IMR-90 (cell line): ENCODE data around the gene SMIM5. TPM values are rescaled to one million over a fixed set of nuclear protein-coding genes. Genes with fewer than 3 reads are reported as not detected.

ENCODE experiments used
- ATAC-seq: fragments of 200-7000 bp; cut with Tn5 transposase; 2 replicates; pipeline ENCODE4 v1.9.1; 2020; ENCODE audit warnings: low read depth, mild to moderate bottlenecking, moderate library complexity
- BruUV-seq: library from RNA; stranded (reverse); fragments of 400-500 nt; replicated peaks from 2 replicates; lab custom pipeline; 2021; lab: Mats Ljungman, UMichigan
- CTCF ChIA-PET: fragments of 300-600 bp; formaldehyde crosslinking; extraction: SDS; loops from one replicate; lab custom pipeline; 2021; ENCODE audit warnings: antibody characterized with exemption; lab: Yijun Ruan, JAX
- POLR2A ChIA-PET: fragments of 300-600 bp; sonication (Branson Sonifier 250); formaldehyde crosslinking; loops from one replicate; lab custom pipeline; 2022; ENCODE audit warnings: antibody characterized with exemption; ENCODE audit not compliant: unreplicated experiment; lab: Charles Lee
- DNase-seq: peaks from one replicate; pipeline ENCODE4 v3.0.0; 2013
- H2AFZ ChIP-seq: replicated peaks from 2 replicates; pipeline ENCODE3; 2013; ENCODE audit warnings: low read length, mild to moderate bottlenecking; ENCODE audit not compliant: poor library complexity
- H2AK5ac ChIP-seq: 2 replicates; pipeline ENCODE4 v1.6.1; 2013; ENCODE audit warnings: low read depth, low read length, inconsistent platforms
- H2AK9ac ChIP-seq: replicated peaks from 2 replicates; pipeline ENCODE3; 2013; ENCODE audit warnings: mild to moderate bottlenecking, low read depth, low read length, moderate library complexity; ENCODE audit not compliant: poor library complexity
- H2BK120ac ChIP-seq: 2 replicates; pipeline ENCODE4 v1.6.1; 2013; ENCODE audit warnings: low read depth, low read length, inconsistent platforms
- H2BK15ac ChIP-seq: 3 replicates; pipeline ENCODE4 v1.6.1; 2013; ENCODE audit warnings: low read depth, low read length, inconsistent platforms
- H2BK20ac ChIP-seq: 2 replicates; pipeline ENCODE4 v1.6.1; 2013; ENCODE audit warnings: low read depth, mild to moderate bottlenecking, inconsistent platforms, low read length, moderate library complexity
- H2BK5ac ChIP-seq: 2 replicates; pipeline ENCODE4 v1.6.1; 2013; ENCODE audit warnings: mild to moderate bottlenecking, low read depth, low read length, inconsistent platforms; ENCODE audit not compliant: poor library complexity, severe bottlenecking
- H3K14ac ChIP-seq: replicated peaks from 2 replicates; pipeline ENCODE4 v1.6.1; 2013; ENCODE audit warnings: low read depth, low read length, inconsistent platforms
- H3K18ac ChIP-seq: 2 replicates; pipeline ENCODE4 v1.6.1; 2013; ENCODE audit warnings: low read depth, low read length, control low read depth
- H3K23ac ChIP-seq: 2 replicates; pipeline ENCODE4 v1.6.1; 2013; ENCODE audit warnings: low read depth, low read length, inconsistent platforms
- H3K27ac ChIP-seq: 2 replicates; pipeline ENCODE4 v1.5.1; 2013; ENCODE audit warnings: mild to moderate bottlenecking, control low read depth, low read length; ENCODE audit not compliant: insufficient read depth
- H3K27me3 ChIP-seq: 2 replicates; pipeline ENCODE4 v1.6.1; 2013; ENCODE audit warnings: low read length; ENCODE audit not compliant: control insufficient read depth, insufficient read depth
- H3K36me3 ChIP-seq: 2 replicates; pipeline ENCODE4 v1.6.1; 2013; ENCODE audit warnings: low read length, mixed read lengths; ENCODE audit not compliant: control insufficient read depth, insufficient read depth
- H3K4ac ChIP-seq: 2 replicates; pipeline ENCODE4 v1.6.1; 2013; ENCODE audit warnings: low read depth, low read length, inconsistent platforms
- H3K4me1 ChIP-seq: 2 replicates; pipeline ENCODE4 v1.6.1; 2013; ENCODE audit warnings: low read length, mixed read lengths; ENCODE audit not compliant: control insufficient read depth, insufficient read depth
- H3K4me2 ChIP-seq: 2 replicates; pipeline ENCODE4 v1.6.1; 2013; ENCODE audit warnings: low read depth, mild to moderate bottlenecking, control low read depth, low read length, moderate library complexity
- H3K4me3 ChIP-seq: 2 replicates; pipeline ENCODE4 v1.5.1; 2013; ENCODE audit warnings: low read depth, mild to moderate bottlenecking, control low read depth, low read length, moderate library complexity; ENCODE audit not compliant: insufficient read depth
- H3K56ac ChIP-seq: 2 replicates; pipeline ENCODE4 v1.6.1; 2013; ENCODE audit warnings: low read length, inconsistent platforms; ENCODE audit not compliant: insufficient read depth; ENCODE audit errors: extremely low read depth
- H3K79me1 ChIP-seq, 2 experiments: 2 replicates each; pipeline ENCODE4 v1.6.1; 2013; ENCODE audit warnings: low read length in 2 of 2, inconsistent platforms in 1 of 2, low read depth in 1 of 2
- H3K9ac ChIP-seq: 2 replicates; pipeline ENCODE4 v1.6.1; 2013; ENCODE audit warnings: low read depth, low read length, control low read depth
- H3K9me1 ChIP-seq: 2 replicates; pipeline ENCODE4 v1.6.1; 2013; ENCODE audit warnings: low read length, inconsistent platforms; ENCODE audit not compliant: insufficient read depth
- H3K9me3 ChIP-seq: 2 replicates; pipeline ENCODE4 v1.6.1; 2013; ENCODE audit warnings: low read length; ENCODE audit not compliant: control insufficient read depth, insufficient read depth
- H4K20me1 ChIP-seq: 2 replicates; pipeline ENCODE4 v1.6.1; 2013; ENCODE audit warnings: low read length, inconsistent platforms; ENCODE audit not compliant: insufficient read depth
- H4K5ac ChIP-seq: 2 replicates; pipeline ENCODE4 v1.6.1; 2013; ENCODE audit warnings: mild to moderate bottlenecking, low read depth, low read length, control low read depth
- H4K8ac ChIP-seq, 2 experiments: 2 replicates each; pipeline ENCODE4 v1.6.1; 2013; ENCODE audit warnings: low read depth in 2 of 2, low read length in 2 of 2, control low read depth in 1 of 2, inconsistent platforms in 1 of 2
- H4K91ac ChIP-seq: 2 replicates; pipeline ENCODE4 v1.6.1; 2013; ENCODE audit warnings: low read depth, low read length, inconsistent platforms; ENCODE audit not compliant: insufficient read depth
- FOS ChIP-seq: fragments of 150-350 bp; IDR thresholded peaks from 2 replicates; pipeline ENCODE4 v1.6.1; 2016; ENCODE audit warnings: low read depth, low read length
- MAFK ChIP-seq: IDR thresholded peaks from 2 replicates; pipeline ENCODE4 v1.6.1; 2012; ENCODE audit warnings: low read depth, low read length, improper control_type of control experiment
- POLR2A ChIP-seq: IDR thresholded peaks from 2 replicates; pipeline ENCODE4 v1.6.1; 2012; ENCODE audit warnings: mild to moderate bottlenecking, low read depth, low read length
- RAD21 ChIP-seq: IDR thresholded peaks from 2 replicates; pipeline ENCODE4 v1.6.1; 2012; ENCODE audit warnings: low read length, improper control_type of control experiment
- SMC3 ChIP-seq: fragments of 150-350 bp; IDR thresholded peaks from 2 replicates; pipeline ENCODE4 v1.6.1; 2016; ENCODE audit warnings: low read depth, mild to moderate bottlenecking, antibody characterized with exemption, low read length, moderate library complexity
- WGBS, 2 experiments: methylation state at CpG; one replicate each; pipeline versions ENCODE4 v1.1.5 to v1.1.7; 2013; ENCODE audit warnings: missing lambda C conversion rate in 2 of 2; ENCODE audit not compliant: insufficient read length in 1 of 2; ENCODE audit errors: extremely low coverage in 2 of 2; 5-methylcytosine and 5-hydroxymethylcytosine counted together
- dilution Hi-C: fragments of 300-500 bp; cut with HindIII; formaldehyde crosslinking; loops from one replicate; pipeline ENCODE4 v1.14.3; 2018; ENCODE audit warnings: low sequenced_read_pairs; ENCODE audit not compliant: unreplicated experiment
- in situ Hi-C: fragments of 300-500 bp; cut with MboI; formaldehyde crosslinking; loops from 3 replicates; pipeline ENCODE4 v1.14.3; 2019; ENCODE audit warnings: low sequenced_read_pairs, inconsistent platforms, mixed read lengths
- intact Hi-C: fragments of 100-400 bp; cut with micrococcal nuclease; formaldehyde crosslinking; loops from 2 replicates; pipeline ENCODE4 v1.10.0; 2022
- polyA plus RNA-seq, 3 experiments: library from polyadenylated mRNA; depleted of rRNA; stranded (reverse); fragments of >200 nt; gene quantifications; 2 replicates each; pipeline ENCODE4 v1.2.3, GENCODE V29; 2012; ENCODE audit warnings: low replicate concordance in 1 of 3
- total RNA-seq: library from RNA; depleted of rRNA; stranded (reverse); fragments of >200 nt; gene quantifications from 2 replicates; pipeline ENCODE4 v1.2.3, GENCODE V29; 2012
- TF ChIP-seq, protein P1 (sequence below): conservative IDR thresholded peaks from 2 replicates; pipeline ENCODE4 v1.5.1; 2012; ENCODE audit warnings: mild to moderate bottlenecking, low read depth, low read length, improper control_type of control experiment

The SMIM5 gene
- total and polyA plus RNA-seq, 2 of the 4 experiments (the other 2 are of a cell fraction) = not detected

DNA sequence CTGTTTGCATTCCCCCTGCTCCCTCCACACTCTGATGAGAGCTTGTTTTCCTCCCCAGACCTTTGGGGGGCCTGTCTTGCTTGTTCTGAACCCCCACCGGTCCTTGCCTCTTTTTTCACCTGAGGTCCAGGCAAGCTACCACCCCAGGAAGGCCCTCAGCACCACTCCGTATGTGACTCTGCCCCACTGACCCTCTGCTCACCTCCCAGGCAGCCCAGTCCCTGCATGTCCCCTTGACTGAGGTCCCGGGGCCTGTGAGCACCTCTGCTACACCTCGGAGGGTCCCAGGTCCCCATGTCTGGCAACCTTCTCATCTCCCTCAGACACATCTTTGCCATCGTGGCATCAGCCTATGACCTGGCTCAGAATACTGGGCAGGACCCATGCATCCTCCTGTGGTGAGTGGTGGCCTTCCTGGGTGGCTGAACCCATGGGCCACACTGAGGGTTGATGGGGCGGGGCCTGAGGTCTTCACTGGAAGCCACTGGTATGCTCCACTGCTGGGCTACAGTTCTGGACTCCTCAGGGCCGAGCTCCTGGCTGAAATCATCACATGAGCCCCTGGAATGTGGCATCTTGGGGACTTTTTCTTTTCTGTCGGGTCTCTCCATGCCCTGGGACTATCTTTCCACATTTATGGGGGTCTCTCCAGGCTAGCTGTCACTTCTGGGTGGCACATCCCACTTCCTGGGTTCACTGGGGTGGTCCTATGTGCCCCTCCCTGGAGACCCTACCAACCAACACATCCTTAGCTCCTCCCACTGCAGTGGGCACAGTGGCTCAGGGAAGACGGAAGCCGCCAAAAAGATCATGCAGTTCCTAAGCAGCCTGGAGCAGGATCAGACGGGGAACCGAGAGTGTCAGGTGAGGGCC is 42.1 kb upstream of the SMIM5 start:
- Histone ChIP-seq H2BK5ac (no peak overlapping the region), H3K4me1 (no peaks in the 10 kb centered on the region), H4K8ac (no peak overlapping the region), H2AK9ac (peak overlapping the region; percentile 55), H2BK20ac (no peak overlapping the region), H3K36me3 (no peaks in the 10 kb centered on the region), H3K4ac (no peak overlapping the region), H2BK15ac (no peak overlapping the region), H4K91ac (no peak overlapping the region), H2AK5ac (no peak overlapping the region), H4K5ac (no peak overlapping the region), H3K9ac (no peak overlapping the region), H3K4me3 (no peak overlapping the region), H3K14ac (no peak overlapping the region), H3K4me2 (no peak overlapping the region), H3K18ac (no peak overlapping the region), H3K9me3 (no peaks in the 10 kb centered on the region), H3K9me1 (no peaks in the 10 kb centered on the region), H3K79me1 (no peaks in the 10 kb centered on the region), H3K56ac (no peak overlapping the region), H3K27ac (no peak overlapping the region), H2BK120ac (no peak overlapping the region), H3K27me3 (peaks cover 39% of the 10 kb centered on the region), H2AFZ (peak overlapping the region; percentile 32), H4K20me1 (no peaks in the 10 kb centered on the region; the same call in 1 of the 2 replicates), H3K23ac (no peak overlapping the region)
- in situ Hi-C loops (no loop called here), intact Hi-C loops (no loop called here), dilution Hi-C loops (no loop called here)
- ATAC-seq (no peak), DNase-seq (no peak)
- CTCF ChIA-PET = interaction anchor here (1.1 kb wide), 1 partner anchor 10 kb away, joined by 4 read pairs; no protein-coding TSS in a partner anchor
- no TSS peak for BruUV-seq
- 88% methylated on average over 5 of the region's 12 CpGs; no CpG with 5 or more reads in 1 of the 2 experiments for WGBS, 2 experiments
- POLR2A ChIA-PET = no interaction called here
- TF ChIP-seq MAFK (no peak), FOS (no peak), SMC3 (no peak), POLR2A (no peak), RAD21 (no peak)
- TF ChIP-seq, protein P1, sequence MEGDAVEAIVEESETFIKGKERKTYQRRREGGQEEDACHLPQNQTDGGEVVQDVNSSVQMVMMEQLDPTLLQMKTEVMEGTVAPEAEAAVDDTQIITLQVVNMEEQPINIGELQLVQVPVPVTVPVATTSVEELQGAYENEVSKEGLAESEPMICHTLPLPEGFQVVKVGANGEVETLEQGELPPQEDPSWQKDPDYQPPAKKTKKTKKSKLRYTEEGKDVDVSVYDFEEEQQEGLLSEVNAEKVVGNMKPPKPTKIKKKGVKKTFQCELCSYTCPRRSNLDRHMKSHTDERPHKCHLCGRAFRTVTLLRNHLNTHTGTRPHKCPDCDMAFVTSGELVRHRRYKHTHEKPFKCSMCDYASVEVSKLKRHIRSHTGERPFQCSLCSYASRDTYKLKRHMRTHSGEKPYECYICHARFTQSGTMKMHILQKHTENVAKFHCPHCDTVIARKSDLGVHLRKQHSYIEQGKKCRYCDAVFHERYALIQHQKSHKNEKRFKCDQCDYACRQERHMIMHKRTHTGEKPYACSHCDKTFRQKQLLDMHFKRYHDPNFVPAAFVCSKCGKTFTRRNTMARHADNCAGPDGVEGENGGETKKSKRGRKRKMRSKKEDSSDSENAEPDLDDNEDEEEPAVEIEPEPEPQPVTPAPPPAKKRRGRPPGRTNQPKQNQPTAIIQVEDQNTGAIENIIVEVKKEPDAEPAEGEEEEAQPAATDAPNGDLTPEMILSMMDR = no peak
